ENCODE data around the gene ATP10B.

The ATP10B gene

DNA sequence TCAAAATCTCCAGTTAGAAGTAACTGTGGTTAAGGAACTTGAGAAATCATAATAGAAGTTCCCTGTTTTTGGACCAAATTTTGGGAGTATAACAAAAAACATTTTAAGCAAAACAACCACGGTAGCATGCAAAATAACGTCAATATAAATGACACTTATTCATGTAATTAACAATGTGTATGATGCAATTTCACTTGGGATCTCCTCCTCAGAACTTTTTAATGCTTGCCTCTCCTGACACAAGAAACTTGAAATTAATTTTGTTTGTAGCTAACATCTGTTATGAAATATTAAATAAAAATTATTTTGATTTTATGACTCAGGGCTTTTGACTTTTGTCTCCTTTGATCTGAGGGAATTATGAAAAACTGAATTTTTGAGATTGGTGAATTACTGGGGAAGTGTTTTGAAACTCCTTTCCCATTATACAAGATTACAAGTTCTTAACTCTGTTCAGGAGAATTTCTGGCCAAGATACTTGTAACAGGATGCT is 149.7 kb downstream of the ATP10B start:
- TF ChIP-seq, protein P1, sequence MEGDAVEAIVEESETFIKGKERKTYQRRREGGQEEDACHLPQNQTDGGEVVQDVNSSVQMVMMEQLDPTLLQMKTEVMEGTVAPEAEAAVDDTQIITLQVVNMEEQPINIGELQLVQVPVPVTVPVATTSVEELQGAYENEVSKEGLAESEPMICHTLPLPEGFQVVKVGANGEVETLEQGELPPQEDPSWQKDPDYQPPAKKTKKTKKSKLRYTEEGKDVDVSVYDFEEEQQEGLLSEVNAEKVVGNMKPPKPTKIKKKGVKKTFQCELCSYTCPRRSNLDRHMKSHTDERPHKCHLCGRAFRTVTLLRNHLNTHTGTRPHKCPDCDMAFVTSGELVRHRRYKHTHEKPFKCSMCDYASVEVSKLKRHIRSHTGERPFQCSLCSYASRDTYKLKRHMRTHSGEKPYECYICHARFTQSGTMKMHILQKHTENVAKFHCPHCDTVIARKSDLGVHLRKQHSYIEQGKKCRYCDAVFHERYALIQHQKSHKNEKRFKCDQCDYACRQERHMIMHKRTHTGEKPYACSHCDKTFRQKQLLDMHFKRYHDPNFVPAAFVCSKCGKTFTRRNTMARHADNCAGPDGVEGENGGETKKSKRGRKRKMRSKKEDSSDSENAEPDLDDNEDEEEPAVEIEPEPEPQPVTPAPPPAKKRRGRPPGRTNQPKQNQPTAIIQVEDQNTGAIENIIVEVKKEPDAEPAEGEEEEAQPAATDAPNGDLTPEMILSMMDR (conservative IDR thresholded peaks at IDR 0.05), result no peak
- no peak for TF ChIP-seq ZFX (IDR thresholded peaks at IDR 0.05)
- no peak overlapping the region for H3K27ac ChIP-seq

DNA sequence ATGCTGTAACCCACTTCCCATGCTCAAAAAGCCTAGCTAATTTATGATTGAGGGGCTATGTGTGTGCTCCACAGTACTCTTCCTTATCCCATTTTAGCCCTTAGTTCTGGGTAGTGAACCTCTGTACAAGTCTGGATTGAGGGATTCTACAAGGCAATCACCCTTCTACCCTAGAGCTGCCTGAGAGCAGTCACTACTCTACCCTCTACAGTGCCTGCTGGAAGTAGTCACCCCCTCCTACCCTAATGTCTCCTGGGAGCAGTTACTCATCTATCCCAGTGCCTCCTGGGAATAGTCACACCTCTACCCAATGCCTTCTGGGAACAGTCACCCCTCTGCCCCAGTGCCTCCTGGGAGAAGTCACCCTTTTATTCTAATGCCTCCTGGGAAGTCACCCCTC is 150.6 kb downstream of the ATP10B start:
- TF ChIP-seq, protein P1 (conservative IDR thresholded peaks at IDR 0.05), result no peak
- TF ChIP-seq ZFX (IDR thresholded peaks at IDR 0.05), result no peak
- H3K27ac ChIP-seq, result no peak overlapping the region

DNA sequence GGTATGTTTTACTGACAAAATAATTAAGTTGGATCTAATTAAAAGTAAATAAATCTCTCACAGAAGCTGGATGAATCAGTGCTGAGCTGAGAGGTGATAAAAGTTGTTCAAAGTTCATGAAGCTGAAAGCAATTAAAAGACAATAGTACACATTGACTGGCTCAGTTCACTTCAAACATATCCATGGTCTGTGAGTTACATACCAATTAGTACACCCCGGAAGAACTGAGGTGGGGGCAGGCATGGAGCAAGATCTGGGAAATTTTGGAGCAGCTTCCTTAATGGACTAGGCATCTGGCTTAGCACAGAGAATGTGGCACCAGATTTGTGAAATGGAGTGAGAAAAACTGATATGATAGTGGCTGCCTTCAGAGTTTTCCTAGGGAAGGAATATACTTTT is 152.7 kb downstream of the ATP10B start:
- no peak for TF ChIP-seq ZFX (IDR thresholded peaks at IDR 0.05)
- TF ChIP-seq, protein P1 (conservative IDR thresholded peaks at IDR 0.05), result no peak
- no peak overlapping the region for H3K27ac ChIP-seq

DNA sequence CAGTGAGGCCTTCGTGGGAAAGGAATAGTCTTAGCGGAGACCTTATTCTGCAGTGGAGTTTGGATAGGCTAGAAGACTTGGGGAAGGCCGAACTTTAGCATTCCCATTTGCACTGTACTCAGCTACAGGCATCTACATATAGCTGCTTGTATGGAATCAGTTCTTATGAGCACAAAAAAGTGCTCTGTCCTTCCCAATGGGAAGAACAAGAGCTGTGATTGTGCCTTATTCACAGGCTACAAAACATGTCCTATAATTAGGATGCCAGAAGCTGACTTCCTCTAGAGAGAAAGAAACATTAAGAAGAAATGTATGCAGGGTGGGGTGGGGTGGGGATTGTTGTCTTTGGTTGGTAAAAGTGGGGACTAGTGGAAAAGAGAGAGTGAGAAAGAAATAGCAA is 154.7 kb downstream of the ATP10B start:
- no peak overlapping the region for H3K27ac ChIP-seq
- TF ChIP-seq, protein P1 (conservative IDR thresholded peaks at IDR 0.05), result no peak
- TF ChIP-seq ZFX (IDR thresholded peaks at IDR 0.05), result no peak

DNA sequence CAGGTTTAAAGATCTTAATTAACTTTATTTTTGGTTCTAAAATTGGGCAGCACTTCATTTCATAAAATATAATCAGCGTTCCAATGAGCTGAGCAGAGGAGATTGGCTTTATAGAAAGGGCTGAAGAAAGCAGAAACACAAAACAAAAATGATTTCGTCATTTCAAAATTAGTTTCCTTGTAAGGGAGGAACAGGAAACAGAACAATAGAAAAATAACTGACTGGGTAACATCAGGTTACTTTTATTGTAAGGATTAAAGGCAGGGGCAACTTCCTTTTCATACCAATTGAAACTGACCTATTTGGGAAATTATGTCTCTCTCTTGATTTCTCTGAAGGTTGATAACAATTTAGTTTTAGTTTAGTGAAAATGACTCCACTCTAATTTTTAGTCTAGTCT is 157.1 kb downstream of the ATP10B start:
- no peak overlapping the region for H3K27ac ChIP-seq
- TF ChIP-seq ZFX (IDR thresholded peaks at IDR 0.05), result no peak
- TF ChIP-seq, protein P1 (conservative IDR thresholded peaks at IDR 0.05), result no peak

DNA sequence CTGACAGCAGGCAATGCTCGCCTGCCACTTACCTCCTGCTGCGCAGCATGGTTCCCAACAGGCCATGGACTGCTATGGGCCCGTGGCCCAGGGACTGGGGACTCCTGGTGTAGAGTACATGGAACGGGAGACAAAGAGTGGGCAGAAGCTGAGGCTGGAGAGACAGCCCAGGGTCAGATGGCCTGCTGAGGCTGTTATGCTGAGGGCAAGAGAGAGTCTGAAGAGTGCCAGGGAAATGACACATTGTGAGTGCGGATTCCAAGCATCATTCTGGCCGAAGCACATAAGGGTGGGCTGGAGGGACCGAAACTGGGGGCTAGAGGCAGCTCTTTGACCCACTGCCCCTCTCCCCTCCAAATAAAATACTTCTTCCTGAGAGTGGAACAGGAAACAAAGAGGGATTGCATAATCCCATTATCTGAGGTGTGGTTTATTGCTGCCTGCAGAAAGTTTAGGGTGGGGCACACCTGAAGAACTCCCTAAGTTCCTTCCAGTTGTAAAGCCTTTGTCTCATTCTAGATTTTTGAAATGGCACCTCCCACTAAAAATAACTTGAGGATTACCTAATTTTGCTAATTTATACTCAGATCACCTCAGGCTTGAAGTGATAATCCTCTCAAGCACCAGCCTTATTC is 158.1 kb downstream of the ATP10B start:
- no peak for TF ChIP-seq ZFX (IDR thresholded peaks at IDR 0.05)
- TF ChIP-seq, protein P1 (conservative IDR thresholded peaks at IDR 0.05), result no peak
- no peak overlapping the region for H3K27ac ChIP-seq

DNA sequence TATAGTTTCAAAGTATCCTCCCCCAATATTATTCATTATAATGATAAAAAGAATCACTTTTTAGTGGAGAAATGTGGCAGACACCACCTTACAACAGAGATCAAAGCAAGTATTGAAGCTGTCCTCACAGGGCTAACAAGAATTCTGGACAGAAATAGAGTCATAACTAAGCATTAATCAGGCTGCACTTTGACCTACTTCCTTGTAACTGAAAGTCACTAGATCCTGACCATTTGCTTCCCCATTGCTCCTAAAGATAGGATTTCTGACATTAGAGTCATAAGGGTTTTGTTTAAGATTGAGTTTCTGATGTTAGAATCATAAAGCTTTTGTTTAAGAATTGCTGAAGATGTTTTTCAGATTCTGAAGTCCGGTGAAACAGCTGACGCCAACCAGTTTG is 159.7 kb downstream of the ATP10B start:
- TF ChIP-seq, protein P1 (conservative IDR thresholded peaks at IDR 0.05), result no peak
- no peak for TF ChIP-seq ZFX (IDR thresholded peaks at IDR 0.05)
- no peak overlapping the region for H3K27ac ChIP-seq
